HG02943 (cell line): ENCODE data around the gene PAPPA.

Source experiments
- ATAC-seq: cut with Tn5 transposase; IDR thresholded peaks from one replicate; pipeline ENCODE4 v1.9.1; 2021; ENCODE audit warnings: mild to moderate bottlenecking, low read depth, moderate library complexity; ENCODE audit not compliant: unreplicated experiment

The PAPPA gene

GRCh38 chr9:116153765-116154333, at the start of gene PAPPA:
Gene PAPPA (plus strand): TSS chr9:116153791. CDS start chr9:116154173, 382 bp downstream.
- ATAC-seq: no peak

GRCh38 chr9:116103976-116104820, 49.4 kb upstream of the PAPPA start:
- no peak for ATAC-seq

GRCh38 chr9:116112236-116112635, 41.4 kb upstream of the PAPPA start:
- ATAC-seq: no peak

GRCh38 chr9:116115761-116116353, 37.7 kb upstream of the PAPPA start:
- no peak for ATAC-seq

- no peak for ATAC-seq
Observed at GRCh38 chr9:116116393-116116792, 37.2 kb upstream of the PAPPA start.

- ATAC-seq: no peak
Observed at GRCh38 chr9:116123171-116123570, 30.4 kb upstream of the PAPPA start.

GRCh38 chr9:116124472-116125040, 29.0 kb upstream of the PAPPA start:
- no peak for ATAC-seq

GRCh38 chr9:116133163-116133562, 20.4 kb upstream of the PAPPA start:
- no peak for ATAC-seq

- no peak for ATAC-seq
Observed at GRCh38 chr9:116134975-116135374, 18.6 kb upstream of the PAPPA start.

- no peak for ATAC-seq
Observed at GRCh38 chr9:116137010-116137409, 16.6 kb upstream of the PAPPA start.

GRCh38 chr9:116137581-116137980, 16.0 kb upstream of the PAPPA start:
- no peak for ATAC-seq

- no peak for ATAC-seq
Observed at GRCh38 chr9:116141864-116142561, 11.6 kb upstream of the PAPPA start.

- ATAC-seq: no peak
Observed at GRCh38 chr9:116142706-116143492, 10.7 kb upstream of the PAPPA start.

GRCh38 chr9:116144038-116144437, 9.6 kb upstream of the PAPPA start:
- no peak for ATAC-seq

- no peak for ATAC-seq
Observed at GRCh38 chr9:116144555-116144954, 9.0 kb upstream of the PAPPA start.

GRCh38 chr9:116145036-116145435, 8.6 kb upstream of the PAPPA start:
- no peak for ATAC-seq

- ATAC-seq: no peak
Observed at GRCh38 chr9:116147821-116148220, 5.8 kb upstream of the PAPPA start.

GRCh38 chr9:116149844-116150243, 3.7 kb upstream of the PAPPA start:
- no peak for ATAC-seq

GRCh38 chr9:116151199-116151598, 2.4 kb upstream of the PAPPA start:
- ATAC-seq: no peak

GRCh38 chr9:116151966-116152381, 1.6 kb upstream of the PAPPA start:
- ATAC-seq: no peak
